ENCODE measurements around the gene TPO.

TPO gene

GRCh38 chr2:1453561-1453960 lies 40.3 kb downstream of the TPO start:
- no peak for DNase-seq

- DNase-seq: no peak
Measured at GRCh38 chr2:1454346-1454745, 41.1 kb downstream of the TPO start.

GRCh38 chr2:1455466-1455865 lies 42.2 kb downstream of the TPO start:
- DNase-seq: no peak

- no peak for DNase-seq
Measured at GRCh38 chr2:1458432-1458831, 45.2 kb downstream of the TPO start.

GRCh38 chr2:1459727-1460126 lies 46.5 kb downstream of the TPO start:
- no peak for DNase-seq

- no peak for DNase-seq
Measured at GRCh38 chr2:1460851-1461418, 47.7 kb downstream of the TPO start.

GRCh38 chr2:1461507-1462390 lies 48.5 kb downstream of the TPO start:
- DNase-seq: no peak

- no peak for DNase-seq
Measured at GRCh38 chr2:1462994-1463393, 49.7 kb downstream of the TPO start.

- no peak for DNase-seq
Measured at GRCh38 chr2:1472350-1472749, 59.1 kb downstream of the TPO start.

- no peak for DNase-seq
Measured at GRCh38 chr2:1476617-1477195, 63.4 kb downstream of the TPO start.

- no peak for DNase-seq
Measured at GRCh38 chr2:1477196-1478040, 64.2 kb downstream of the TPO start.

- no peak for DNase-seq
Measured at GRCh38 chr2:1478311-1479305, 65.3 kb downstream of the TPO start.

- no peak for DNase-seq
Measured at GRCh38 chr2:1479346-1479745, 66.1 kb downstream of the TPO start.

GRCh38 chr2:1480671-1481076 lies 67.4 kb downstream of the TPO start:
- DNase-seq: no peak

GRCh38 chr2:1481406-1482252 lies 68.4 kb downstream of the TPO start:
- DNase-seq: no peak

- no peak for DNase-seq
Measured at GRCh38 chr2:1482253-1482675, 69.0 kb downstream of the TPO start.

- no peak for DNase-seq
Measured at GRCh38 chr2:1482981-1483380, 69.7 kb downstream of the TPO start.

- no peak for DNase-seq
Measured at GRCh38 chr2:1483551-1483950, 70.3 kb downstream of the TPO start.

- no peak for DNase-seq
Measured at GRCh38 chr2:1484131-1484884, 71.0 kb downstream of the TPO start.

GRCh38 chr2:1486670-1487069 lies 73.4 kb downstream of the TPO start:
- no peak for DNase-seq
